Measurements from ENCODE around the gene MNS1.
"Not testable (repeated sequence)": the region's sequence is repeated elsewhere in the genome, so short reads cannot be mapped to it uniquely, and the experiment has no call there.

Gene MNS1

DNA sequence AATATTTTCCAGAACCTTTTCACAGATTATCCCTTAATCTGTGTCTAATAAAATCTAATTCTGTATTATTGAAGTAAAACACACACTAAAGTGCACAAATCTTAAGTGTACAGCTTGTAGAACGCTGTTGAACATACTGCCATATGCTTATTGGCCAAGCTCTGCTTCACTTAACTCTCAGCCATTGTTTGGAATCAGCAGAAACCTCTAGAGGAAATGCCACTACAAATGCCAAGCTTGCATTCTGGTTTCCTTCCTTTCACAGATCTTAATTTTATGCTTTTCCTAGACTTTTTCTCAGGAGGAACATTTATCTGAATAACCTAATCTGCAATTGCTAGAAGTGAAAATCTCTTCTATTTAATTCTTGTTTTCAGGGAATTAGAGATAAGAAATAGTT lies 10.1 kb downstream of the MNS1 start:
- DNase-seq (ENCODE audit: low read depth), result no peak

- DNase-seq (ENCODE audit: low read depth), result no peak
These were observed 19.2 kb downstream of the MNS1 start for GRCh38 chr15:56445746-56446145.

GRCh38 chr15:56442354-56442753 lies 22.6 kb downstream of the MNS1 start:
- DNase-seq (ENCODE audit: low read depth), result no peak

- no peak for DNase-seq (ENCODE audit: low read depth)
These were observed 24.6 kb downstream of the MNS1 start for GRCh38 chr15:56440214-56440770.

DNA sequence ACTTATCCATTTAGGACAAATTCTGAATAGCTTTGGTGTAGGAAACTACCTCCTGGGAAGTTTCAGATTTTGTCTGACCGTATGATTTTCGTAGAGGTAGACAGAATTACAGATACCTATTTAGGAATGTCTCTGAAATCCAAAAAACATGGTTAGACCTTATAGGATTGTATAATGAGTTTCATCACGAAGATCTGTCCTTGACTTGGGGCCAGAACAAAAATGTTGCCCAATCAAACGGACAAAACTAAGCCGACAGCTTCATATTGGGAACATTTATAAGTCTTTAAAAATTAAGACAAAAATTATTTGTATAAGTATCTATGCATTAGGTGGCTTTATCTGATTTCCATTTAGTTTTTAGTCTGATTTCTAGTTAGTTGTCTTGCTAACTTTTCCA lies 32.6 kb downstream of the MNS1 start:
- no peak for DNase-seq (ENCODE audit: low read depth)

- no peak for DNase-seq (ENCODE audit: low read depth)
These were observed 36.0 kb downstream of the MNS1 start for GRCh38 chr15:56428821-56429458.

- DNase-seq (ENCODE audit: low read depth), result no peak
These were observed 39.0 kb downstream of the MNS1 start for GRCh38 chr15:56425976-56426375.

- no peak for DNase-seq (ENCODE audit: low read depth)
These were observed 39.7 kb downstream of the MNS1 start for GRCh38 chr15:56425276-56425675.

DNA sequence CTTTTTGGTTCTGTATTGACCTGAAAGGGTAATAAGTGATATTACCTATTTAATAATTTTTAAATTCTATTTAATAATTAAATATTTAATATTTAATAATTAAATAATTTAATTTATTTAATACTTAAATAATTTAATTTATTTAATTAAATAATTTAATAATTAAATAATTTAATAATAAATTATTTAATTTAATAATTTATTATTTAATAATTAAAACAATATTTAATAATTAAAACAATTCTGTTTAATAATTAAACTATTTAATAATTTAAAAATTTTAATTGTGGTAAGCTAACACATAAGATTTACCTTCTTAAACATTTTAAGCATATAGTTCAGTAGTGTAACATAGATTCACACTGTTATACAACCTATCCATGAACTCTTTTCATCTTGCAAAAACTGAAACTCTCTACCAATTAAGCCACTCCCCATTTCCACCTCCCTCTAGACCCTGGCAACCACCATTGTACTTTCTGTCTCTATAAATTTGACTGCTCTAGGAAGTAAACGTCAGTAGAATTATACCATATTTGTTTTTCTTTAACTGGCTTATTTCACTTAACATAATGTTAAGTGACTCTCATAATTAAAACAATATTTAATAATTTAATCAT lies 51.7 kb downstream of the MNS1 start:
- not testable (repeated sequence) for DNase-seq (ENCODE audit: low read depth)

GRCh38 chr15:56411122-56411749 lies 53.7 kb downstream of the MNS1 start:
- DNase-seq (ENCODE audit: low read depth), result no peak

- DNase-seq (ENCODE audit: low read depth), result no peak
These were observed 54.2 kb downstream of the MNS1 start for GRCh38 chr15:56410721-56411120.

GRCh38 chr15:56399209-56399608 lies 65.7 kb downstream of the MNS1 start:
- DNase-seq (ENCODE audit: low read depth), result not testable (repeated sequence)

GRCh38 chr15:56397325-56397724 lies 67.6 kb downstream of the MNS1 start:
- DNase-seq (ENCODE audit: low read depth), result not testable (repeated sequence)

- no peak for DNase-seq (ENCODE audit: low read depth)
These were observed 70.0 kb downstream of the MNS1 start for GRCh38 chr15:56394909-56395308.

- DNase-seq (ENCODE audit: low read depth), result no peak
These were observed 71.7 kb downstream of the MNS1 start for GRCh38 chr15:56393277-56393676.

GRCh38 chr15:56390739-56391267 lies 74.1 kb downstream of the MNS1 start:
- DNase-seq (ENCODE audit: low read depth), result no peak

- no peak for DNase-seq (ENCODE audit: low read depth)
These were observed 79.0 kb downstream of the MNS1 start for GRCh38 chr15:56385908-56386307.

DNA sequence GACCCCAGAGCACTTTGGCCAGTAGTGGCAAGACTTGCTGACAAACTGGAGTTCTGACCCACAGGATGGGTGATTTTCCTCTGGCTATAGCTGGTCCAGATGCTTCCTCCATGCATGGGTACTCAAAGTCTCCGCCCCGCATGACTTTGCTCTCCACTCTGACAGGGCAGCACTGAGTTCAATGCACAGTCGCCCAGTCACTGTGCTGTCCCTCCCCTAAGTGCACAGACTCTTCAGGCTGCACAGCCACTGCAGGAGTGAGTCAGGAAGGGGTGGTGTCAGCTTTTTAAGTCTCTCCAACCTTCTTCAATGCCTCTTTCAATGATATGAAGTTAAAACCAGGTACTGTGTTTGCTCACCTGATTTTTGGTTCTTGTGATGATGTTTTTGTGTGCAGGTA lies 81.9 kb downstream of the MNS1 start:
- DNase-seq (ENCODE audit: low read depth), result no peak

All from stimulated activated CD8-positive, alpha-beta memory T cell treated with anti-CD3 and anti-CD28 coated beads, Interleukin-4, amount 100 ng/mL, for 24 hours (primary cell).